Calu3 (cell line): ENCODE measurements around the gene ZDHHC4. TPM values are rescaled to one million over a fixed set of nuclear protein-coding genes. Genes with fewer than 3 reads are reported as not detected.
A peak's percentile ranks its signal among the peaks of the same experiment; 100 is the strongest.

Experiments
- BruUV-seq: library from RNA; stranded (reverse); fragments of 400-500 nt; replicated peaks from 2 replicates; lab custom pipeline; 2021; lab: Mats Ljungman, UMichigan
- CTCF ChIA-PET: fragments of 300-600 bp; sonication (Branson Sonifier 250); formaldehyde crosslinking; loops from one replicate; lab custom pipeline; 2022; ENCODE audit warnings: antibody characterized with exemption; lab: Charles Lee
- DNase-seq: peaks from one replicate; pipeline ENCODE4 v3.0.0; 2022
- H3K27ac Mint-ChIP-seq: one replicate; pipeline ENCODE4 v1.8.0; 2022; ENCODE audit warnings: mixed read lengths; ENCODE audit not compliant: unreplicated experiment
- H3K27me3 Mint-ChIP-seq: one replicate; pipeline ENCODE4 v1.8.0; 2022; ENCODE audit warnings: mixed read lengths; ENCODE audit not compliant: unreplicated experiment
- H3K36me3 Mint-ChIP-seq: one replicate; pipeline ENCODE4 v1.8.0; 2022; ENCODE audit warnings: mild to moderate bottlenecking, moderate library complexity, mixed read lengths; ENCODE audit not compliant: insufficient read depth, unreplicated experiment
- H3K4me1 Mint-ChIP-seq: one replicate; pipeline ENCODE4 v1.8.0; 2022; ENCODE audit warnings: mild to moderate bottlenecking, low read depth, mixed read lengths; ENCODE audit not compliant: unreplicated experiment
- H3K4me3 Mint-ChIP-seq: one replicate; pipeline ENCODE4 v1.8.0; 2022; ENCODE audit warnings: mild to moderate bottlenecking, low read depth, moderate library complexity, mixed read lengths; ENCODE audit not compliant: unreplicated experiment
- H3K9me3 Mint-ChIP-seq: one replicate; pipeline ENCODE4 v1.8.0; 2022; ENCODE audit warnings: low read depth, mixed read lengths; ENCODE audit not compliant: unreplicated experiment
- intact Hi-C: fragments of 100-400 bp; cut with micrococcal nuclease; formaldehyde crosslinking; loops from one replicate; pipeline ENCODE4 v1.10.0; 2022; ENCODE audit not compliant: unreplicated experiment
- total RNA-seq: library from RNA; stranded (reverse); gene quantifications from 2 replicates; pipeline ENCODE4 v1.2.3, GENCODE V29; 2022
- TF ChIP-seq, protein P1 (sequence below): fragments of 200-600 bp; IDR thresholded peaks from one replicate; pipeline ENCODE4 v1.8.0; 2022; ENCODE audit warnings: antibody characterized with exemption; ENCODE audit not compliant: unreplicated experiment

Gene ZDHHC4
- total RNA-seq, 1 experiment from 2014 or later = 83.9 TPM

DNA sequence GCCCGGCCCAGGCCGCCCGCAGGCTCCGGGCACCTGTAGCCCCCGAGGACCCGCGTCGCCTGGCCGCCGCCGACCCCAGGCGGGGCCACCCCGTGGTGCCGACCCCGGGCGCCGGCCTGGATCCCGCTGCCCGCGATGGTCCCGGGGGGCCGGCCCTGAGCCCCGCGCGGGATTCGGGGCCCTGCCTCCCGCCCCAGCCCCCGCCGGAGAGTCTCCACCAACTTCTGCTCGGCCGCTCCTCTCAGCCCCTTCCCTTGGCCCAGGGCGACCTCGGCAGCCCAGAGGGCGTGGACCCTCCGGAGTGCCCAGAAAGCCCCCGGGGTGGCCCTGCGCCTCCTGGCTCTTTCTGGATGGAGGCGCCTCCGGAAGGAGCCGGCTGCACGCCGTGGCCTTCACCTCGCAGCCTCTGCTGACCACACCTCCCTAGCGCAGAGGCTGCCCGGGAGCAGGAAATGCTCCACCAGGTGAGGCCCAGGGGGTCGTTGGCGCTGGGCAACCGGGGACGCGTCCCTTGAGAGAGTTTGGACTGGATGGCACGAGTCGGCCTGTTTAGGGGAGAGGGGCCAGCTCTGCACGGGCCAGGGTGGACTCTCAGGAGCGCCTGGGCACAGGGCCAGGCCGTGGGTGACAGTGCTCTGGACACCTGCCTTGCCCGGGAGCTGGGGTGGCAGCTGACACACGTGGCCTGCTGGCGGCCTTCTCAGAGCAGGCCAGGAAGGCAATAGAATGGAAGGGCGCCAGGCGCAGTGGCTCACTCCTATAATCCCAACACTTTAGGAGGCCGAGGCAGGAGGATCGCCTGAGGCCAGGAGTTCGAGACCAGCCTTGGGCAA lies 38.7 kb downstream of the ZDHHC4 start:
- CTCF ChIA-PET = interaction anchor here (0.7 kb wide), 1 partner anchor 11 kb away, joined by 3 read pairs; no protein-coding TSS in a partner anchor
- BruUV-seq = no TSS peak
- no peaks in the 10 kb centered on the region for H3K9me3 Mint-ChIP-seq
- H3K4me3 Mint-ChIP-seq = peak overlapping the region; percentile 74
- H3K4me1 Mint-ChIP-seq = peaks cover 15% of the 10 kb centered on the region
- peak overlapping the region; percentile 9 for H3K27ac Mint-ChIP-seq
- DNase-seq = peak; percentile 71
- peaks cover 26% of the 10 kb centered on the region for H3K36me3 Mint-ChIP-seq
- TF ChIP-seq, protein P1, sequence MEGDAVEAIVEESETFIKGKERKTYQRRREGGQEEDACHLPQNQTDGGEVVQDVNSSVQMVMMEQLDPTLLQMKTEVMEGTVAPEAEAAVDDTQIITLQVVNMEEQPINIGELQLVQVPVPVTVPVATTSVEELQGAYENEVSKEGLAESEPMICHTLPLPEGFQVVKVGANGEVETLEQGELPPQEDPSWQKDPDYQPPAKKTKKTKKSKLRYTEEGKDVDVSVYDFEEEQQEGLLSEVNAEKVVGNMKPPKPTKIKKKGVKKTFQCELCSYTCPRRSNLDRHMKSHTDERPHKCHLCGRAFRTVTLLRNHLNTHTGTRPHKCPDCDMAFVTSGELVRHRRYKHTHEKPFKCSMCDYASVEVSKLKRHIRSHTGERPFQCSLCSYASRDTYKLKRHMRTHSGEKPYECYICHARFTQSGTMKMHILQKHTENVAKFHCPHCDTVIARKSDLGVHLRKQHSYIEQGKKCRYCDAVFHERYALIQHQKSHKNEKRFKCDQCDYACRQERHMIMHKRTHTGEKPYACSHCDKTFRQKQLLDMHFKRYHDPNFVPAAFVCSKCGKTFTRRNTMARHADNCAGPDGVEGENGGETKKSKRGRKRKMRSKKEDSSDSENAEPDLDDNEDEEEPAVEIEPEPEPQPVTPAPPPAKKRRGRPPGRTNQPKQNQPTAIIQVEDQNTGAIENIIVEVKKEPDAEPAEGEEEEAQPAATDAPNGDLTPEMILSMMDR = no peak
- peaks cover 33% of the 10 kb centered on the region for H3K27me3 Mint-ChIP-seq
- intact Hi-C loops = loop anchor here (10.0 kb wide), 1 partner anchor 259 kb away; no protein-coding TSS in a partner anchor

DNA sequence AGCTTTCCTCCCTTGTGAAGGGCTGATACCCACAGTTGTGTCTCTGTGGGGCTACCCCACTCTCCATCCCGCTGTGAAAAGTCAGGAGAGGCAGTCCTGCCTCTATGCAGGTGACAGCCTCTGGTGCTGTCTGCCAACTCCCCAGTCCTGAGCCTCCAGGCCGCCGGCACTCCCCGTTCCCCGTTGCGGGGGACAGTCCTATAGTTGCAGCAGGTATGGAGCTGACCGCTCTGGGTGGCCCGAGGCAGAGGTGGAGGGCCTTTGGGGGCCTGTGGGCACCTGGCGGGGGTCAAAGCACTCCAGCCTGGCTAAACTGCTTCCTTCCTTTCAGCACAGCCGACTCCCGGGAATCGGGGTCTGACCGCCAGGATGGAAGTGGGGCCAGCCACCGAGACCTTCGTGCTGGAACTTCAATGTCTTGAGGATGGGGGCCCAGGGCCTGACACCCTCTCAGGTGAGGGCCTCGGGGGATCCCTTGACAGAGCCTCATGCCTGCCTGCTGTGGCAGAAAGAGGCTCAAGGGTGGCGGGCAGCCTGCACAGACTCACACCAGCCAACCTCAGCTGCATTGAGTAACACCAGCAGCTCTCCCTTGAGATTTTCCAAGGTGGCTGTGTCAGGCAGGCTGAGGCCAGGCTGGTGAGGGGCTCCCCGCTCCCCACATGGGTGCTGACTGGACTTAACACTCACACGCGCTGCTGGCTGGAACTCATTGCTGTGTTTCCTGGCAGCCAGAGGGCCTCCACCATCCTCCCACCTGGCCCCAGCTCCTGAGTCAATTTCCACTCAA lies 39.8 kb downstream of the ZDHHC4 start:
- H3K36me3 Mint-ChIP-seq = peaks cover 30% of the 10 kb centered on the region
- intact Hi-C loops = loop anchor here (10.0 kb wide), 1 partner anchor 258 kb away; no protein-coding TSS in a partner anchor

DNA sequence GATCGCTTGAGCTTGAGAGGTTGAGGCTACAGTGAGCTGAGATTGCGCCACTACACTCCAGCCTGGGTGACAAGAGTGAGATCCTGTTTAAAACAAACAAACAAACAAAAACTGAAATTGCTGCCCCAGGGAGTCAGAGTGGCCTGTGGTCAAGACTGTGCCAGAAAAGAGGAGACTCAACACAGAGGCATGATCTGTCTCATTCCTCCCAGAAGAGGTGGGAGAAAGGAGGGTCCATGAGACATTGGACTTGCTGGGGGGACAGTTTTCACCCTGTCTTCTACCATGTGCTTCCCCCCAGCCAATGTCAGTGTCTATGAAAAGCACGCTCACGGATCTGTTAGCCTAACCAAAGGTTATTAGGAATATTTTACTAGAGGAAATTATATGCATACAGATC lies 41.4 kb downstream of the ZDHHC4 start:
- TF ChIP-seq, protein P1 = no peak
- no peaks in the 10 kb centered on the region for H3K9me3 Mint-ChIP-seq
- DNase-seq = no peak
- no peak overlapping the region for H3K27ac Mint-ChIP-seq
- H3K36me3 Mint-ChIP-seq = peaks cover 30% of the 10 kb centered on the region
- peaks cover 16% of the 10 kb centered on the region for H3K27me3 Mint-ChIP-seq
- peaks cover 15% of the 10 kb centered on the region for H3K4me1 Mint-ChIP-seq
- no peak overlapping the region for H3K4me3 Mint-ChIP-seq
- no TSS peak for BruUV-seq
- intact Hi-C loops = loop anchor here (10.0 kb wide), 1 partner anchor 256 kb away; no protein-coding TSS in a partner anchor
- CTCF ChIA-PET = no interaction called here

More for the DNA sequence above, 39.8 kb downstream of the ZDHHC4 start:
- TF ChIP-seq, protein P1 = no peak
- CTCF ChIA-PET = interaction anchor here (0.7 kb wide), 1 partner anchor 12 kb away, joined by 3 read pairs; no protein-coding TSS in a partner anchor
- Mint-ChIP-seq H3K4me3 (peak overlapping the region; percentile 74), H3K9me3 (no peaks in the 10 kb centered on the region), H3K27ac (no peak overlapping the region), H3K4me1 (peaks cover 15% of the 10 kb centered on the region), H3K27me3 (peaks cover 32% of the 10 kb centered on the region)
- no peak for DNase-seq
- no TSS peak for BruUV-seq

DNA sequence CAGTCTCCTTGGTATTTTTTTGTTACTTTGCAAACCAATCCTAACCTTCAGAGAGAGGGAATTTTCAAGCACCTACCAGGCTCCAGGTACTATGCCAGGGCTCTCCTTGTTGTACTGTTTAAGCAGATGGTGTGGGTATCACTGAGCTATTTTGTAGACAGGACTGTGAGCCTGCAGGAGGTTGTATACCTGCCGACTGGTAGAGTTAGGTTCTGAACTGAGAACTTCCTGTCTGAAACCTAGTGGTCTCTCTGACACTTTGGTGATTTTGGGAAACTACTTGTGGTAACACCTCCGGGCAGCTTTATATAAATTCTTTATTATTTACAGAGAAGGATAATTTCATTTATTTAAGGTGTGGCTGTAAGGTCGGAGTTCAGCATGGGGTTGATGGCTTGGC lies 42.7 kb downstream of the ZDHHC4 start:
- Mint-ChIP-seq H3K4me1 (peaks cover 8% of the 10 kb centered on the region), H3K36me3 (peaks cover 24% of the 10 kb centered on the region), H3K27me3 (peaks cover 3% of the 10 kb centered on the region), H3K27ac (no peak overlapping the region), H3K9me3 (no peaks in the 10 kb centered on the region), H3K4me3 (no peak overlapping the region)
- CTCF ChIA-PET = no interaction called here
- TF ChIP-seq, protein P1 = no peak
- DNase-seq = no peak
- no TSS peak for BruUV-seq
- intact Hi-C loops = loop anchor here (10.0 kb wide), 1 partner anchor 255 kb away; no protein-coding TSS in a partner anchor
